Hair follicle dermal papilla cell (primary cell): ENCODE data around the gene CCDC152. TPM values are rescaled to one million over a fixed set of nuclear protein-coding genes. Genes with fewer than 3 reads are reported as not detected.

ENCODE experiments used
- total RNA-seq: library from RNA; depleted of rRNA; stranded (reverse); fragments of >200 nt; gene quantifications from 2 replicates; pipeline ENCODE4 v1.2.3, GENCODE V29; 2012

CCDC152 gene
- total RNA-seq, result 2.2 and 2.8 TPM in 2 replicates

GRCh38 chr5:42756606-42757601, at the start of gene CCDC152:
TSS of gene CCDC152 (plus strand) at chr5:42756818. CDS start at chr5:42759122, 2,304 bp downstream.

GRCh38 chr5:42811591-42812446, 55.2 kb downstream of the CCDC152 start, which contains the start of gene SELENOP:
TSS of gene SELENOP (minus strand) at chr5:42811892. CDS start at chr5:42808353, 3,539 bp downstream.

Other genes starting within 250 kb of the CCDC152 start
- 145 and 154 TPM in 2 replicates for gene SELENOP, start 55.1 kb downstream of the CCDC152 start, total RNA-seq